LNCaP clone FGC (cell line): ENCODE results near the gene GRM1.
A peak's percentile ranks its signal among the peaks of the same experiment; 100 is the strongest.

Experiments
- DNase-seq: peaks from one replicate; pipeline ENCODE4 v3.0.0-alpha.2; 2011; ENCODE audit warnings: low read depth
- H3K4me3 ChIP-seq: 2 replicates; pipeline ENCODE4 v1.5.1; 2011; ENCODE audit warnings: mild to moderate bottlenecking, low read depth, low read length, control low read depth
- CTCF ChIP-seq: IDR thresholded peaks from 2 replicates; pipeline ENCODE4 v1.5.1; 2012; ENCODE audit warnings: mild to moderate bottlenecking; ENCODE audit not compliant: control insufficient read depth, insufficient read depth; ENCODE audit errors: extremely low read depth

GRM1 gene

GRCh38 chr6:146029573-146030184, 817 bp downstream of the GRM1 start:
- no peak overlapping the region for H3K4me3 ChIP-seq
- TF ChIP-seq CTCF: no peak
- no peak for DNase-seq

GRCh38 chr6:146032387-146032786, 3.5 kb downstream of the GRM1 start:
- H3K4me3 ChIP-seq: no peak overlapping the region
- DNase-seq: no peak
- TF ChIP-seq CTCF: no peak

- H3K4me3 ChIP-seq: no peak overlapping the region
- DNase-seq: no peak
- TF ChIP-seq CTCF: no peak
These were observed 11.5 kb downstream of the GRM1 start for GRCh38 chr6:146040360-146040759.

GRCh38 chr6:146041282-146041681, 12.4 kb downstream of the GRM1 start:
- DNase-seq: no peak
- TF ChIP-seq CTCF: peak; percentile 68
- no peak overlapping the region for H3K4me3 ChIP-seq

GRCh38 chr6:146047371-146047770, 18.5 kb downstream of the GRM1 start:
- H3K4me3 ChIP-seq: no peak overlapping the region
- no peak for TF ChIP-seq CTCF
- DNase-seq: no peak

- H3K4me3 ChIP-seq: no peak overlapping the region
- DNase-seq: no peak
- TF ChIP-seq CTCF: no peak
These were observed 21.3 kb downstream of the GRM1 start for GRCh38 chr6:146050168-146050567.

GRCh38 chr6:146056506-146056905, 27.6 kb downstream of the GRM1 start:
- DNase-seq: no peak
- H3K4me3 ChIP-seq: no peak overlapping the region
- TF ChIP-seq CTCF: no peak
